ENCODE measurements around the gene BEAN1.

DNA sequence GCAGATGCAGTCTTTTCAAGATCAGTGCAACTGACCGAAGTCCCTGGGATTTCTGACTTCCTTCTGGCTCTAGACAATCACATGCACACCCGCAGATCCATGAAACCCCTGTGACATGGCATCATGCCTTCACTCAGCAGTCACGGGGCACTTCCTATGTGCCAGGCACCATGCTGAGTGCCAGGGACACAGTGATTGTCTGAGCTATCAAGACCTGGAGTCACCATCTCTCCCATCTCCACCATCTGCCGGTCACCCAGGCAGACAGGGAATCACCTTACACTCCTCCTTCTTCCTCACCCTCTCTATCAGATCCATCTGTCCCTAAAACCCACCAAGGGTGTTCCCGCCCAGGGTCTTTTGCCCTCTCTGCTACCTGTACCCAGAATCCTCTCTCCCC, 5.3 kb downstream of the BEAN1 start:
- no peak for TF ChIP-seq GATA2 (IDR thresholded peaks at IDR 0.05; ENCODE audit: low read depth, low read length)
- no peak for TF ChIP-seq GATA3 (IDR thresholded peaks at IDR 0.05; ENCODE audit: low read depth, low read length)

All from SH-SY5Y (cell line).